ENCODE results near the gene CCDC88B.

The CCDC88B gene

DNA sequence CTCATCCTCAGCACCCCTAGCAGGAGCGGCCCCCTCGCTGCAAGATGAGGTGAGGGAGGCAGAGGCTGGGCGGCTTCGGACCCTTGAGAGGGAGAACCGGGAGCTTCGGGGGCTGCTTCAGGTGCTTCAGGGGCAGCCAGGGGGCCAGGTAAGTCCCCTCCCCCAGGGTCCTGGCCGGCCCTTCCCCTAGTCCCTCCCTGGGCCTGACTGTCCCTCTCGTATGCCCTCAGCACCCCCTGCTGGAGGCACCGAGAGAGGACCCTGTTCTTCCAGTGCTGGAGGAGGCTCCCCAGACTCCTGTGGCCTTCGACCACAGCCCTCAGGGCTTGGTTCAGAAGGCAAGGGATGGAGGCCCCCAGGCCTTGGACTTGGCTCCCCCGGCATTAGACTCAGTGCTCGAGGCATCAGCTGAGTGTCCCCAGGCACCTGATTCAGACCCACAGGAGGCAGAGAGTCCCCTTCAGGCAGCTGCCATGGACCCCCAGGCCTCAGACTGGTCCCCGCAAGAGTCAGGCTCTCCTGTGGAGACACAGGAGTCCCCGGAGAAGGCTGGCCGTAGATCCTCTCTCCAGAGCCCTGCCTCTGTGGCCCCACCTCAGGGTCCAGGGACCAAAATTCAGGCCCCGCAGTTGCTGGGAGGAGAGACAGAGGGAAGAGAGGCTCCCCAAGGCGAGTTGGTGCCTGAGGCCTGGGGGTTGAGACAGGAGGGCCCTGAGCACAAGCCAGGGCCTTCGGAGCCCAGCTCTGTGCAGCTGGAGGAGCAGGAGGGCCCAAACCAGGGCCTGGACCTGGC, 4.0 kb downstream of the CCDC88B start:
- DNase-seq (ENCODE audit: low read depth) = no peak

DNA sequence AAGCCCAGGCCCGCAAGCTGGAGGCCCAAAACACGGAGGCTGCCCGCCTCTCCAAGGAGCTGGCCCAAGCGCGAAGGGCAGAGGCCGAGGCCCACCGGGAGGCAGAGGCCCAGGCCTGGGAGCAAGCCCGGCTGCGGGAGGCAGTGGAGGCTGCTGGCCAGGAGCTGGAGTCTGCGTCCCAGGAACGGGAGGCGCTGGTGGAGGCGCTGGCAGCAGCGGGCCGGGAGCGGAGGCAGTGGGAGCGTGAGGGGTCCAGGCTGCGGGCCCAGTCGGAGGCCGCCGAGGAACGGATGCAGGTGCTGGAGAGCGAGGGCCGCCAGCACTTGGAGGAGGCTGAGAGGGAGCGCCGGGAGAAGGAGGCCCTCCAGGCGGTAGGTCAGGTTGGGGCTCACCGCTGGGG, 4.8 kb downstream of the CCDC88B start:
- DNase-seq (ENCODE audit: low read depth) = no peak

DNA sequence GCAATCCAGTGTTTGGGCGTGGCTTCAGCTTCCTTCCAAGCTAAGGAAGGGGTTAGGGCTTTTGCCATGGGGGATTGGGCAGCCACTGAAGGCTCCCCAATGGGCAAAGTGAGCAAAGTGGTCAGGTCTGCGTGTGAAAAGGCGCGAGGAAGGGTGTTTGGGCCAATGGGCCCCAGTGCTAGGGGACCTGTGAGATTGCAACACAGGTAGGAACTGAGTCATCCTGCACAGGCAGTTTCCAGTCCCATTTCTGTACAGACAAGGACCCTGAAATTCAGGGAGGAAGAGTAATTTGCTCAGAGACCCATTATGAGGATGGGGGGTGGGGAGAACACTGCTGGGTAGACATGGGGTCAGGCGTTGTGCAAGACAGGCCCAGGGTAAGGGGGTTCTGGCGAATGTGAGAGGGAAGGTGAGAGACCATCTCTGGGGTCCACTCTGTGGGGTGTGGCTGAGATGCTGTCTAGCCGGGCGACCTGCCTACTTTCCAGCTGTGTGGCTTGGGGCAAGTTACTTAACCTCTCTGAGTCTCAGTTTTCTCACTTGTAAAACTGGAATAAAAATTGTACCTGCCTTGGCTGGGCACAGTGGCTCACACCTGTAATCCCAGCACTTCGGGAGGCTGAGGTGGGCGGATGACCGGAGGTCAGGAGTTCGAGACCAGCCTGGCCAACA, 7.3 kb downstream of the CCDC88B start:
- DNase-seq (ENCODE audit: low read depth) = no peak

DNA sequence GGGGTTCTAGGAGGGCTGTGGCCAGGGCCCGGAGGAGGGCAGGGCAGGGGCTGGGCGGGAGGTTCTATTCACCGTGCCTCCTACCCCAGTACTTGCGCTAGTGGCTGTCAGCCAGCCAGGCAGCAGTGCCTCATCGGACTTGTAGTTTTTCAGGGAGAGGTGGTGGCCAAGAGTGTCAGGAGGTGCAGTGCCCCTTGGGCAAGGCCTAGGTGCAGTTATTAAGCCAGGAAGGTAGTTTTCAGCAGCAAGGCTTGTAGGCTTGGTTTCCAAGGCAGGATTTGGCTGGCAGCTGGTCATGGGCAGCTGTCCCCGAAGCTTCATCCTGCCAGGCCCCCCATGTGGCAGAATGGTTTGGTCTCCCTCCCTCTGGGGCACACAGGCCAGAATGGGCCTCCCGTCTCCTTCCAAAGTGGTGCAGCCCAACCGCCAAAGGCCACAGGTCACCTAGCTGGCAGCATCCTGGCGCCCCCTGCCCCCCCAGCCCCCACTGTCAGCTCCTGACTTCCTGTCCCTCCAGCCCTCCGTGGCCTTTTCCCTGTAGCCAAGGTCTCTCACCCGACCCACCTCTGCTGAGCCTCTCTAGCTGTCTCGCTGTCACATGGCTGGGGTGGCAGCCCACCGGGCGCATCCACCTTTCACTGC, 8.5 kb downstream of the CCDC88B start:
- no peak for DNase-seq (ENCODE audit: low read depth)

DNA sequence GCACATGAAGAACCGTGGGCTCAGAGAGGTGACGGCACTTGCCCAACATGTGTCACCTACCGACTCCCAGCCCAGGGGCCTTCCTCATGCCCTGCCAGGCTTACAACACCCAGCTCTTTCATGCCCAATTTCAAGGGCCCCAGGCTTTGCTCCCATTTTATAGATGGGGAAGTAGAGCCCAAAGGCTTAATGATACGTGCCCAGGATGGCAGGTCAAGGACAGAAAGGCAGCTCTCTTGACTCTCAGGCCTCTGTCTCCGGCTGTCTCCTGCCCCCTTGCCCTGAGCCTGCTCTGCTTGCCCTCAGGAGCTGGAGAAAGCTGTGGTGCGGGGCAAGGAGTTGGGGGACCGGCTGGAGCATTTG, 9.0 kb downstream of the CCDC88B start:
- no peak for DNase-seq (ENCODE audit: low read depth)

DNA sequence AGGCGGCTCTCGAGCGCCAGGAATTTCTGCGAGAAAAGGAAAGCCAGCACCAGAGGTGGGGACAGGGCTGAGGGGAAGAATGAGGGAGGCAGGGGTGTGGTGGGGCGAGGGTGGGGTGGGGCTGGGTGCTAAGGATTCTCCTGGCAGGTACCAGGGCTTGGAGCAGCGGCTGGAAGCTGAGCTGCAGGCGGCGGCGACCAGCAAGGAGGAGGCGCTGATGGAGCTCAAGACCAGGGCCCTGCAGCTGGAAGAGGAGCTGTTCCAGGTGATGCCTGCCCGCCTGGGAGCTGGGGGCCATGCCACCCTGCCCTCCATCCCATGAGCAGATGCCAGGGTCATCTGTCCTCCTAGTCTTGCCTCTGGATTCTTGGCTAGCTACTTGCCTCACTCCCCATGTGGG, 9.4 kb downstream of the CCDC88B start:
- DNase-seq (ENCODE audit: low read depth) = no peak

DNA sequence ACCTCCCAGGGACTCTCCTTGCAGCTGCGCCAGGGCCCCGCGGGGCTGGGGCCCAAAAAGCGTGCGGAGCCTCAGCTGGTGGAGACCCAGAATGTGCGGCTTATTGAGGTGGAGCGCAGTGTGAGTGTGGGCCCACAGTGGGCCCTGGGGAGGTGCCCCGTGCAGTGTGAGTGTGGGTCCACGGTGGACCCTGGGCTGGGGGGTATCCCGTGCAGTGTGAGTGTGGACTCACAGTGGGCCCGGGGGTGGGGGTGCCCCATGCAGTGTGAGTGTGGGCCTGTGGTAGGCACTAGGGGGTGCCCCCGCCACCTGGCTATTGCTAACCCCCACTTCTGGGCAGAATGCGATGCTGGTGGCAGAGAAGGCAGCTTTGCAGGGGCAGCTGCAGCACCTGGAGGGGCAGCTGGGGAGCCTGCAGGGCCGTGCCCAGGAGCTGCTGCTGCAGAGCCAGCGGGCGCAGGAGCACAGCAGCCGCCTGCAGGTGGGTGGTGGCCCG, 11.2 kb downstream of the CCDC88B start:
- no peak for DNase-seq (ENCODE audit: low read depth)

DNA sequence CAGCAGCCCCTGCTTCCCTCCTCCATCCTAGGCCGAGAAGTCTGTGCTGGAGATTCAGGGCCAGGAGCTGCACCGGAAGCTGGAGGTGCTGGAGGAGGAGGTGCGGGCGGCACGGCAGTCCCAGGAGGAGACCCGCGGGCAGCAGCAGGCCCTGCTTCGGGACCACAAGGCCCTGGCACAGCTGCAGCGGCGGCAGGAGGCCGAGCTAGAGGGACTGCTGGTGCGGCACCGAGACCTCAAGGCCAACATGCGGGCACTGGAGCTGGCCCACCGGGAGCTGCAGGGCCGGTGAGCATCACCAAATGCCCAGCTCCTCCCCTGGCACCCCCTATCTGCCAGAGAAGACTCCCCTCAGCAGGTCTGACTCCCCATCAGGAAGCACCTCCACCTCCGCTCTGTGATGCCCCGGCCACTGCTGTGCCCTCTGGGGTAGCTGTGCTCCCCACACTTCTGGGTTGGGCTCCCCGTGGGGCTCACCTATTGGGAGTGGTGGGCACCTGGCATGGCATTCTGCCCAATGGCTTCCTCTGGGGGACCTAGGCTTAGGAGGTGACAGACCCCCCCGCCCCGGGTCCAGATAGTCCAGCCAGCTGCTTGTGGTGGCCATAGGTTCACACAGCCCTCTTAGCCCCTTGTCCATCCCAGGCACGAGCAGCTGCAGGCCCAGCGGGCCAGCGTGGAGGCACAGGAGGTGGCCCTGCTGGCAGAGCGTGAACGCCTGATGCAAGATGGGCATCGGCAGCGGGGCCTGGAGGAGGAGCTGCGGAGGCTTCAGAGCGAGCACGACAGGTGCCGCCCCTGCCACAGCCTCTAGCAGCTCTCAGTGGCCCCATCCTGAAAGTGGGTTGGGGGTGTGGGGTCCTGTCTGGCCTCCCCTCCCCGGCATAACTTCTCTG, 12.3 kb downstream of the CCDC88B start:
- DNase-seq (ENCODE audit: low read depth) = no peak

DNA sequence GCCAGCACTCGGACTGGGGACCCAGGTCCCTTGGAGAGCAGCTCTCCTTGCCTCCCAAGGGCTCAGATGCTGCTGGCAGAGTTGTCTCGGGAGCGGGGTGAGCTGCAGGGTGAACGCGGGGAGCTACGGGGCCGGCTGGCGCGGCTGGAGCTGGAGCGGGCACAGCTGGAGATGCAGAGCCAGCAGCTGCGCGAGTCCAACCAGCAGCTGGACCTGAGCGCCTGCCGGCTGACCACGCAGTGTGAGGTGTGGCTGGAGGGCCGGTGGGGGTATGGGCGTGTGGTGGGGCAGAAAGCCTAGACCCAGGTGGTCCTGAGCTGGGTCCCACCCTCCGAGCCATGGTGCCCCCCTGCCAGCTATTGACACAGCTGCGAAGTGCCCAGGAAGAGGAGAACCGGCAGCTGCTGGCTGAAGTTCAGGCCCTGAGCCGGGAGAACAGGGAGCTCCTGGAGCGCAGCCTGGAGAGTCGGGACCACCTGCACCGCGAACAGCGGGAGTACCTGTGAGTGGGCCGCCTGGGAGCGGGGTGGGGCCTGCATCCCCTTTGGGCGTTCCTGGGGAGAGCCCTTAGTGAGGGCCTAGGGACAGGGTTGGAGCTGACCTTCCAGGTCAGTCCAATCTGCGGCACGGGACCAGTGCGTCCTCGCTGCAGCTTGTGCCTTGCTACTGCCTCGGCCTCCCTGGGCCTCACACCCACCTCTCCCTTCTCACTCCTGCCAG, 13.2 kb downstream of the CCDC88B start:
- no peak for DNase-seq (ENCODE audit: low read depth)

DNA sequence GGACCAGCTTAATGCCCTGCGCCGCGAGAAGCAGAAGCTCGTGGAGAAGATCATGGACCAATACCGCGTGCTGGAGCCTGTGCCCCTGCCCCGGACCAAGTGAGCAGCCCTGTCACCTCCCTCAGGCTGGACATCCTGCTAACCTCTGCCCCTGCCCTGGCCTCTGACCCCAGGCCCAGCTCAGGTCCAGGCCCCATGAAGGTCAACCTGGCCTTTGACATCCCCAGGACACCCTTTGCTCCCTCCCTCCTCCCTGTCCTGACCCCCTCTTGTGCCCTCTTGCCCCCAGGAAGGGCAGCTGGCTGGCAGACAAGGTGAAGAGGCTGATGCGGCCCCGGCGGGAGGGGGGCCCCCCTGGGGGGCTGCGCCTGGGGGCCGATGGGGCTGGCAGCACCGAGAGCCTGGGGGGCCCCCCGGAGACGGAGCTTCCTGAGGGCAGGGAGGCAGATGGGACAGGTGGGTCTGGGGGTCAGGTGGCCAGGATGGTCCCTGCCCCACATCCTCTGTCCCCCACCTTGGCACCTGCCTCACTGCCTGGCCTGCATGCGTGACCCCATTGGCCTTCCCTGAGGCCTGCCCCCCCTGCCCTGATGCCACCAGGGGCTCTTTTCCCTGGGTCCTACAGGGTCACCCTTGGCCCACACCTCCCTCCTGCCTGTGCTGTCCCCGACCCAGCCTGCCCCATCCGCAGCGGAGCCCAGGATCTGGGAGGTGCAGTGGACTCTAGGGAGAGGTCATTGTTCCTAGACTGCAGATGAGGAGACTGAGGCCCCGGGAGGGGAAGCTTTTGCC, 13.9 kb downstream of the CCDC88B start:
- no peak for DNase-seq (ENCODE audit: low read depth)

DNA sequence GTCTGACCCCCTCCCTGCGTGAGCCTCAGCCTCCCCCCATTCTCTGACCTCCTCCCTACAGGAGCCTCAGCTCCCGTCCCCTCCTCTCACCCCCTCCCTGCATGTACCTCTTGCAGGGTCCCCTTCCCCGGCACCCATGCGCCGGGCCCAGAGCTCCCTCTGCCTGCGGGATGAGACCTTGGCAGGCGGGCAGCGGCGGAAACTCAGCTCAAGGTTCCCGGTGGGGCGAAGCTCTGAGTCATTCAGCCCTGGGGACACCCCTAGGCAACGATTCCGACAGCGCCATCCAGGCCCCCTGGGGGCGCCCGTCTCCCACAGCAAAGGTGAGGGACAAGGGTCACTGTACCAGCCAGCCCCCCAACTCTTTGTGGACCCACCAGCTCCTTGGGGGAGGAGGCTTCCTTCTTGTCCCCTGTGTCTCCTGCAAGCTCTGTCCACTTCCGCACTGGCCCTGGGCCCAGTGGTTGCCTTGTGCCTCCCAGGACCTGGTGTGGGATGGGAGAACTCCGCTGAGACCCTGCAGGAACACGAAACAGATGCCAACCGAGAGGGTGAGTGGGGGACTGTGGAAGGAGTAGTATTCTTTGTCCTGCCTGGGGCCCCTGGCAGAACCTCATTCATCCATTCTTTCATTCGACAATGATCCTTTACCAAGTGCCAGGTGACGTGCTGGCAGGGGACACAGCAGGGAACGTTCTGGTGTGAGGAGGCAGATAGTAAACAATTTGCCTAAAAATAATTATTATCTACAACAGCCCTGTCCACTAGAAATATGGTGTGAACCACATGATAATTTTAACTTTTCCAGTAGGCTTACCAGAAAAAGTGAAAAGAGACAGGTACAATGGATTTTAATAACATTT, 15.3 kb downstream of the CCDC88B start:
- DNase-seq (ENCODE audit: low read depth) = peak; percentile 83

DNA sequence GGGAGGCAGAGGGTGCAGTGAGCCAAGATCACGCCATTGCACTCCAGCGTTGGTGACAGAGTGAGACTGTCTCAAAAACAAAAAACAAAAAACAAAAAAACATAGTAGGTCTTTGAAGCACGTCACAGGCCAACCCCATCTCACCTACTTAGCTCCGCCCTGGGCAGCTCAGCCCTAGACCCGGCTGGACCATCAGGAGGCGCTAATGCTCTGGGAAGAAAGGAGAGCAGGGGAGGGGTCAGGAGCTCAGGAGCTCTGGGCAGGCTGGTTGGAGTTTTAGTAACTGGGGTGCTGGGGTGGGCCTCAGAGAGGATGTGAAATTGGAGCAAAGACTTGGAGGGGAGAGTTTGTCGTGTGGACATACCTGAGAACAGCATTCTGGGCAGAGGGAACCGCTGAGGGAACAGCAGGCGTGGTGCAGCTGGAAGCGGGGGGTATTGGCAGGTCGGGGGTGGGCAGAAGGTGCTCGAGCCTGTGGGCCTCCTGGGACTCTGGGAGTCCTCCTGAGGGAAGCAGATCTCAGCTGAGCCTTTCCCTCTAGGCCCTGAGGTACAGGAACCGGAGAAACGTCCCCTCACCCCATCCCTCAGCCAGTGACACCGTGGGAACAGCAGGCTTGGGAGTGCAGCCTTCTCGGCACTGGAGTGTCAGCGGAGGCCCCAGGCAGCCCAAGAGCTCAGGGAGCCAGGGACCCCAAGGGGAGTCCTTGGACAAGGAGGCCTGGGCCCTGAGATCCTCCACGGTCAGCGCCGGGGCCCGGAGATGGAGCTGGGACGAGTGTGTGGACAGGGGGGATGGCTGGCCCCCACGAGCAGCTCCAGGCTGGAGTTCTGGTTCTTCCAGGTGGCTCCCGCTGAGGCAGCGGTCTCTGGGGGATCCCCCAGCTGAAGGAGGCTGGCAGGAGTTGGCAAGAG, 16.8 kb downstream of the CCDC88B start:
- DNase-seq (ENCODE audit: low read depth) = peak; percentile 35

DNA sequence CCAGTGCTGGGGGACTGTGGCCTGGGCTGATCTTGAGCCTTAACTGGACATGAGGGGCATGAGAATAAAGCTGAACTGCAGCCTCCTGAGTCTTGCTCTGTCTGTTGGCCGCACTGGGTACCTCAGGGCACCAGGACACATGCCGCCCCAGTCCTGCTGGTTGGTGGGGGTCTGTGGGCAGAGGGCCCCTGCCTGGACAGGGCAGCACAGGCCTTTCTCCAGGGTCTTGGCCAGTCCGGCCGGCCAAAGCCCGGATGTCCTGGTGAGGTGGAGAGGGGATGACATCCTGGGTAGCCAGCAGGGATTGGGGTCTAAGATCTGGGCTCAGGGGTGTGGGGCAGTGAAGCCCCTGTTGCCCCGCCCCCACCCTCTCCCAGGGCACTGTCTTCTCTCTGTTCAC, 17.4 kb downstream of the CCDC88B start:
- DNase-seq (ENCODE audit: low read depth) = no peak

DNA sequence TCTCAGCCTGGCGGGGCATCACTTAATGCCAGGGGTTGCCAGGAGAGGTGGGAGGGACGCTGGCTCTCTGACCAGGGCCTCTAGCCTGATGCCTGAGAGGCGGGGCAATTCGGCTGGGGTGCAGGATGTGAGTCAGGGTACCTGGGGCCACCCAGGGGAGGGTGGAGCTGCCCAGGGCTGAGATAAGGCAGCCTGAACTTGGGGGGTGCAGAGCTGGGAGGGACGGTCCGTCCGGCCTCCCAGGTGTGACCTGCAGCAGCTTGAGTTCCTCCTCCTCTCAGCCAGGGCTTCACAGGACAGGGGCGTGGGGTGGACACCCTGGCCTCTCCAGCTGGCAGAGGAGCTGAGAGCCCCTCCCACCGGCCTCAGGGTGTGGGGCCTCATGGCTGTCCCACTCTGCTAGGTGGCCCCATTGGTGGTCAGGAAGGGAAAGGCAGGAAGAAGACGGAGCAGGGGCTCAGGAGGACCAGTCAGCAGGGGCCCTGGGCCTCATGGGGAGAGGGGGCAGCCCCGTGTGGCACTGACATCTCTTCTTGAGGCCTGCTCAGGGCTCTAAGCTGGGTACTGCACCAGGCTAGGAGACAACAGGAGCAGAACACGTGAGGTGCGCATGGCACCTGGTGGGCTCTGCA, 18.0 kb downstream of the CCDC88B start:
- DNase-seq (ENCODE audit: low read depth) = peak; percentile 32

DNA sequence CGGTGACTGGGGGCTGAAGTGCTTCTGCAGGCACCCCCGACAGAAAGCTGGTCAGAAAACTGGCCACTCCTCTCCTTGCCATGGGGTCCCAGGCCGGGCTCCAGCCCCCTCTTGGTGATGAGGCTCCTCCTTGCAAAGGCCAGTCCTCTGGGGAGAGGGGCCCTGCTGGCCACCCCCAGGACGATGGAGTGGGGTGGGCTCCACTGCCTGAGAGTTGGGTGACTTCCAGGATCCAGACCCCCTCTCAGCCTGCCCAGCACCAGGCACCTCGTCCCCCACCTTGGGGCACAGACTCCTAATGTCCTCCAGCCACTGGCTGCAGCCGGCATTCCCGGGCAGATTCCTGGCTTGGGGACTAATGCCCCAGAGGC, 18.5 kb downstream of the CCDC88B start:
- no peak for DNase-seq (ENCODE audit: low read depth)

DNA sequence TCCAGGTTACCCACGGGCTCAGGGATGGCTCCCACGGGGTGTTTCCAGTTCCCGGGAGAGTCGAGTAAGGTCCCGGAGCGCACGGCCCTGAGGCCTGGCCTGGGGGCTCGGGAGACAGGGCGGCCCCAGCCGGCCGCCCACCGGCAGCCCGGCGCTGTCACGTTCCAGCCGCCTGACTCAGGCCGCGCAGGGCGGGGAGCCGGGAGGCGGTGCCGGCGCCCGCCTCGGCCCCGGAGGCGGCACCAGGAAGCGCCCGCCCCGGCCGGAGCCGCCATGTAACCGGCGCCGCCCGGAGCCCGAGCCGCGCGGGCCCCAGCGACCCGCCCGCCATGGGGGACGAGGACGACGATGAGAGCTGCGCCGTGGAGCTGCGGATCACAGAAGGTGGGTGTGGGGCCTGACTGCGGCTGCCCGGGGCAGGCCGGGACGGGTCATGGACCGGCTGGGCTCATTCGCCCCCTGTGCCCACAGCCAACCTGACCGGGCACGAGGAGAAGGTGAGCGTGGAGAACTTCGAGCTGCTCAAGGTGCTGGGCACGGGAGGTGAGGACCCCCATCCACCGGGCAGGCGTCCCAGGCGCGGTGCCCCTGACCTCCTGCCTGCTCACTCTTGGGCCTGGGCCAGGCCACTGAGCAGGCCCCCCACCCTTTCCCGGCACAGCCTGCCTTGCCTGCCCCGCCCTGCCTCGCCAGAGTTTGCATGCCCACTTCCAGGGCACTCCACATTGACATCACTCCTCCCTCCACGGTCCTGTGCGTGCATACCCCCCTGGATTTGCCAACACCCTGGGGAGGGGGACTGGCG, 19.1 kb downstream of the CCDC88B start, which contains the start of gene RPS6KA4:
Gene RPS6KA4 (plus strand): TSS at position 256 of the 805 bp plus-strand sequence. CDS start 74 bp downstream, at position 330.
- DNase-seq (ENCODE audit: low read depth) = peak; percentile 79
